Heart right ventricle (tissue), 16 donors: ENCODE results near the gene UBE2E1. TPM values are rescaled to one million over a fixed set of nuclear protein-coding genes. Genes with fewer than 3 reads are reported as not detected.

Source experiments
- ATAC-seq, 8 donors: fragments of 200-7000 bp; cut with Tn5 transposase; one replicate each; pipeline ENCODE4 v1.9.1; 2020; ENCODE audit warnings: mild to moderate bottlenecking in 8 of 8, moderate library complexity in 8 of 8, moderate number of reproducible peaks in 1 of 8
- DNase-seq, 2 donors: peaks; one replicate each; pipeline ENCODE4 v3.0.0-alpha.2; 2020
- H3K27ac ChIP-seq, 10 donors: fragments of 200-600 bp; sonication (generic) in 2 of 10; one replicate each; pipeline versions ENCODE4 v1.5.0 to v1.8.0; 2020 to 2022; ENCODE audit warnings: mild to moderate bottlenecking in 3 of 10
- H3K27me3 ChIP-seq, 7 donors: fragments of 200-600 bp; one replicate each; pipeline ENCODE4 v1.8.0; 2021 to 2022; ENCODE audit warnings: mild to moderate bottlenecking in 2 of 7
- H3K36me3 ChIP-seq, 9 donors: fragments of 200-600 bp; sonication (generic) in 1 of 9; one replicate each; pipeline versions ENCODE4 v1.5.0 to v1.8.0; 2020 to 2022; ENCODE audit warnings: mild to moderate bottlenecking in 2 of 9
- H3K4me1 ChIP-seq, 9 donors: fragments of 200-600 bp; sonication (generic) in 1 of 9; one replicate each; pipeline versions ENCODE4 v1.5.0 to v1.8.0; 2020 to 2022; ENCODE audit warnings: mild to moderate bottlenecking in 4 of 9
- H3K4me3 ChIP-seq, 10 donors: fragments of 200-600 bp; sonication (generic) in 2 of 10; one replicate each; pipeline versions ENCODE4 v1.5.0 to v1.8.0; 2020 to 2022; ENCODE audit warnings: mild to moderate bottlenecking in 7 of 10, moderate library complexity in 2 of 10
- H3K9me3 ChIP-seq, 11 donors: fragments of 200-600 bp in 10 of 11; sonication (generic) in 2 of 11; one replicate each; pipeline versions ENCODE4 v1.5.0 to v1.8.0; 2013 to 2022; ENCODE audit warnings: mild to moderate bottlenecking in 2 of 11, control low read depth in 1 of 11, moderate library complexity in 1 of 11
- WGBS, 2 donors: extraction: QIAGEN DNeasy Blood & Tissue Kit; methylation state at CpG; one replicate each; pipeline ENCODE4 v1.1.7; 2013; ENCODE audit warnings: inconsistent platforms in 1 of 2; 5-methylcytosine and 5-hydroxymethylcytosine counted together
- intact Hi-C, 10 donors: fragments of 100-400 bp; cut with DNase I; formaldehyde crosslinking; loops; one replicate each; pipeline versions ENCODE4 v1.11.1 to v1.14.2; 2022
- polyA plus RNA-seq, 2 donors: library from polyadenylated mRNA; stranded (reverse); fragments of 200-250 nt; gene quantifications; one replicate each; pipeline ENCODE4 v1.2.3, GENCODE V29; 2013
- total RNA-seq, 10 donors: library from RNA; stranded (reverse); fragmentation: NEBNext Ultra II Directional in 3 of 10; extraction: Animal tissue kit (Norgen Biotek cat#: 25700) in 3 of 10; gene quantifications; one replicate each; pipeline versions ENCODE4 v1.2.1 to v1.2.4, GENCODE V29; 2021 to 2023
- TF ChIP-seq, protein P1 (sequence below), 9 donors: fragments of 200-600 bp; sonication (generic) in 2 of 9; IDR thresholded peaks; one replicate each; pipeline versions ENCODE4 v1.5.0 to v1.8.0; 2021 to 2022; ENCODE audit warnings: antibody characterized with exemption in 9 of 9, mild to moderate bottlenecking in 5 of 9, moderate library complexity in 1 of 9
- donor health status: Arrhythmogenic right ventricular cardiomyopathy.
- donor health status: ischemic (EF 13 %, LVEDD 7.1; RV severe dilation, severe dysfunction).
- donor health status: healthy with polysubstance abuse.
- donor health status: DM: no; HTN: yes; CAD: no.
- donor health status: DM: no; HTN: no; CAD: no.
- donor health status: ischemic (EF 25% LVEDD 6.9; RV normal size, moderate dysfunction).
- donor health status: ischemic (EF 25% LVEDD 5.7; RV mildly dilated, moderate dysfunction).
- donor health status: healthy.
- donor health status: DM: yes; HTN: yes; CAD: no.
- donor health status: Ischemic cardiomyopathy.
- donor health status: ischemic (EF 35%, LVEDD 5.7; RV mildly dilated, moderate dysfunction).
- donor health status: nonischemic (EF 11% LVEDD 7.7; RV severe dilation, severe dysfunction).
- donor health status: DM: yes; HTN: yes; CAD: no.
- donor health status: PGD.
- donor health status: ischemic (EF 29% LVEDD 5.4; RV normal size, mild dysfunction).
- donor health status: nonischemic (EF 23%, LVEDD 6.1; RV moderate dilation, normal function).

Gene UBE2E1
- total and polyA plus RNA-seq, 12 donors, result 45.2 to 88.8 (median 64.5) TPM

DNA sequence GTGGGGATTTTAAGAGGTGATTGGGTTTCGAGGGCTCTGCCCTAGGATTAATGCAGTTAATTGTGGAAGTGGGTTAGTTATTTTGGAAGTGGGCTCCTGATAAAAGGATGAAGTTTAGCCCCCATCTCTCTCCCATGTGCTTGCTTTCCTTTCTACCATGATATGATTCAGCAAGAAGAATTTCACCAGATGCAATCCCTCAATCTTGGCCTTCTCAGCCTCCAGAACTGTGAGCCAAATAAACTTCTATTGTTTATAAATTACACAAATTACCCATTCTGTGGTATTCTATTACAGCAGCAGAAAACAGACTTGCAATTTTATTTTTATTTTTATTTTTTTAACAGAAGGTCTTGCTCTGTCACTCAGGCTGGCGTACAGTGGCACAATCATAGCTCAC is 27.3 kb upstream of the UBE2E1 start:
- TF ChIP-seq, protein P1, sequence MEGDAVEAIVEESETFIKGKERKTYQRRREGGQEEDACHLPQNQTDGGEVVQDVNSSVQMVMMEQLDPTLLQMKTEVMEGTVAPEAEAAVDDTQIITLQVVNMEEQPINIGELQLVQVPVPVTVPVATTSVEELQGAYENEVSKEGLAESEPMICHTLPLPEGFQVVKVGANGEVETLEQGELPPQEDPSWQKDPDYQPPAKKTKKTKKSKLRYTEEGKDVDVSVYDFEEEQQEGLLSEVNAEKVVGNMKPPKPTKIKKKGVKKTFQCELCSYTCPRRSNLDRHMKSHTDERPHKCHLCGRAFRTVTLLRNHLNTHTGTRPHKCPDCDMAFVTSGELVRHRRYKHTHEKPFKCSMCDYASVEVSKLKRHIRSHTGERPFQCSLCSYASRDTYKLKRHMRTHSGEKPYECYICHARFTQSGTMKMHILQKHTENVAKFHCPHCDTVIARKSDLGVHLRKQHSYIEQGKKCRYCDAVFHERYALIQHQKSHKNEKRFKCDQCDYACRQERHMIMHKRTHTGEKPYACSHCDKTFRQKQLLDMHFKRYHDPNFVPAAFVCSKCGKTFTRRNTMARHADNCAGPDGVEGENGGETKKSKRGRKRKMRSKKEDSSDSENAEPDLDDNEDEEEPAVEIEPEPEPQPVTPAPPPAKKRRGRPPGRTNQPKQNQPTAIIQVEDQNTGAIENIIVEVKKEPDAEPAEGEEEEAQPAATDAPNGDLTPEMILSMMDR (IDR thresholded peaks at IDR 0.05), result no peak
- peaks cover 0 to 3% (median 0%) of the 10 kb centered on the region in 11 donors for H3K9me3 ChIP-seq
- ATAC-seq (no peak), DNase-seq (no peak)
- H3K27ac ChIP-seq, result no peak overlapping the region
- intact Hi-C loops, result no loop called here
- no peak overlapping the region for H3K4me3 ChIP-seq
- H3K36me3 ChIP-seq, result no peaks in the 10 kb centered on the region
- no peaks in the 10 kb centered on the region for H3K27me3 ChIP-seq
- WGBS, 2 donors, result 97 to 98% methylated on average over 2 of the region's 2 CpGs
- H3K4me1 ChIP-seq, result peaks cover 0 to 18% (median 5%) of the 10 kb centered on the region in 9 donors

DNA sequence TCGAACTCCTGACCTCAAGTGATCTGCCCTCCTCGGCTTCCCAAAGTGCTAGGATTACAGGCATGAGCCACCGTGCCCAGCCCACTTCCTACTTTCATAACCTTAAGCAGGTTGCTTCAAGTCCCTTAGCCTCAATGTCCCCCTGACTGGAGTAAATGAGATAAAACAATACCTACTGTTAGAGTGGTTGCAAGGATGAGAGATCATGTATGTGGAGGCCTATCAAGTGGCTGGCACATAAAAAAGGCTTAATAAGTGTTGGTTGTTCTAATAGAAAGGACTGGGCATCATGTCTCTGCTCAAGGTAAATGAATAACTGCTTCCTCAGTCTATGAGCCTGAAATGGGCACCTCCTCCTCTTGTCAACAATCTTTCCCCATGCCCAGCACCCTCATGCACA is 25.9 kb upstream of the UBE2E1 start:
- WGBS, 2 donors, result 89 to 92% methylated on average over 3 of the region's 3 CpGs
- intact Hi-C loops, result no loop called here
- Histone ChIP-seq H3K9me3 (peaks cover 0 to 3% (median 0%) of the 10 kb centered on the region in 11 donors), H3K4me1 (peaks cover 0 to 18% (median 5%) of the 10 kb centered on the region in 9 donors), H3K4me3 (no peak overlapping the region), H3K27me3 (no peaks in the 10 kb centered on the region), H3K27ac (no peak overlapping the region), H3K36me3 (no peaks in the 10 kb centered on the region)
- TF ChIP-seq, protein P1 (IDR thresholded peaks at IDR 0.05), result no peak
- DNase-seq (no peak), ATAC-seq (no peak)

DNA sequence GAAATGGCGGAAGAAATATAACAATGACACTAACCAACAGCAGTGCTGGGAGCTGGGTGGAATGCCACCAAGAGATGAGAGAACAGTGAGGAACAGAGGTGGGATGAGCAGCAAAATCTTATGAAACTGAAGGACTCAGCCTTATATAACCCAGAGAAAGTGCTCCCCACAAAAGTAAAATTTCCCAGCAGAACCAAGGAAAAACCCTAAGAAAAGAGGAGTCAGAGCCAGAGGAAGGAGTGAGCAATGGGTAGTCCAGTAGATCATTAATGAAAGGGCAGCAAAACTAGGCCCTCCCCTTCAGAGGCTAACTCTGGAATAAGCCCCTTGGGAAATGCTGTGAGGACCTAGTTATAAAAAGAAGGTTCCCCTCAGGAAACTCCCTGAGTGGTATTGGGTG is 24.7 kb upstream of the UBE2E1 start:
- no peaks in the 10 kb centered on the region for H3K36me3 ChIP-seq

DNA sequence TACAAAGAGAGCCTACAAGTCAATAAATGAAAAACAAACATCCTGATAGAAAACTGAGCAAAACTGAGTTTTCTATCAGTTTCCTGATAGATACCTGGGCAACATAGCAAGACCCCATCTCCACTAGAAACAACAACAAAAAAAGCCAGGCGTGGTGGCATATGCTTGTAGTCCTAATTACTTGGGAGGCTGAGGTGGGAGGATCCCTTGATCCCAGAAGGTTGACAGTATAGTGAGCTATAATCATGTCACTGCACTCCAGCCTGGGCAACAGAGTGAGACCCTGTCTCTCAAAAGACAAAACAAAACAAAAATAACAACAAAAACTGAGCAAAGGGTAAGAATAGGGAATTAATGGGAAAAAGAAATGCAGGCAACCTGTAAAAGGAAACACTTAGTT is 23.9 kb upstream of the UBE2E1 start:
- intact Hi-C loops, result no loop called here
- Histone ChIP-seq H3K36me3 (no peaks in the 10 kb centered on the region), H3K27me3 (no peaks in the 10 kb centered on the region), H3K4me3 (no peak overlapping the region), H3K27ac (no peak overlapping the region), H3K4me1 (peaks cover 0 to 8% (median 0%) of the 10 kb centered on the region in 9 donors), H3K9me3 (no peaks in the 10 kb centered on the region)
- ATAC-seq (no peak), DNase-seq (no peak)
- TF ChIP-seq, protein P1 (IDR thresholded peaks at IDR 0.05), result no peak
- 95% methylated on average over 1 of the region's 1 CpG for WGBS, 2 donors

More for the DNA sequence above, 24.7 kb upstream of the UBE2E1 start:
- TF ChIP-seq, protein P1 (IDR thresholded peaks at IDR 0.05), result no peak
- Histone ChIP-seq H3K4me1 (peaks cover 0 to 15% (median 5%) of the 10 kb centered on the region in 9 donors), H3K27me3 (no peaks in the 10 kb centered on the region), H3K9me3 (no peaks in the 10 kb centered on the region), H3K4me3 (no peak overlapping the region), H3K27ac (no peak overlapping the region)
- WGBS, 2 donors, result 44 to 98% methylated on average over 1 of the region's 1 CpG
- intact Hi-C loops, result no loop called here
- DNase-seq, result no peak
- ATAC-seq, result no peak
